HG02981 (cell line): ENCODE results near the gene OGT.
"Not testable (repeated sequence)": the region's sequence is repeated elsewhere in the genome, so short reads cannot be mapped to it uniquely, and the experiment has no call there.

ENCODE experiments used
- ATAC-seq: cut with Tn5 transposase; IDR thresholded peaks from one replicate; pipeline ENCODE4 v1.9.1; 2021; ENCODE audit warnings: mild to moderate bottlenecking, moderate library complexity; ENCODE audit not compliant: unreplicated experiment

Gene OGT

DNA sequence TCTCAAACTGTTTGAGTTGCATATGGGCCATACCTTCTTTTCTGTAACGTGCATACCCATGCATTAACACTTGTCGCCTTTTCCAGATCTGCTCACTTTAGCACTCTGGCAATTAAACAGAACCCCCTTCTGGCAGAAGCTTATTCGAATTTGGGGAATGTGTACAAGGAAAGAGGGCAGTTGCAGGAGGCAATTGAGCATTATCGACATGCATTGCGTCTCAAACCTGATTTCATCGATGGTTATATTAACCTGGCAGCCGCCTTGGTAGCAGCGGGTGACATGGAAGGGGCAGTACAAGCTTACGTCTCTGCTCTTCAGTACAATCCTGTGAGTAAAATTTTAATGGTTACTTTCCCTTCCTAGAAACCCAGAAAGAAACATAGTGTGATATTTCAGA is 4.8 kb downstream of the OGT start:
- ATAC-seq: no peak

DNA sequence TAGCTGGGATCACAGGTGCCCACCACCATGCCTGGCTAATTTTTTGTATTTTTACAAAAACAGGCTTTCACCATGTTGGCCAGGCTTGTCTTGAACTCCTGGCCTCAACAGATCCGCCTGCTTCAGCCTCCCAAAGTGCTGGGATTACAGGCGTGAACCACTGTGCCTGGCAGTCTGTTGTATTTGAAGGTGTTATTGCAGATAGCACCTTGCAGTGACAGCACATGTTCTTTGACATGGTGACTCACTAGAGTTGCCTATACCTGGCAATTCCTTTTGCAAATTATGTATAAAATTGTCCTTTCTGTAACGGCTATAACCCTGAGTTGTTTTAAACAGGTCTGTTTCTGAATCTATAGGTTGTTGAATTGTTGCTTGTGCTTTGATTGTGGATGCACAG is 7.9 kb downstream of the OGT start:
- ATAC-seq: no peak

DNA sequence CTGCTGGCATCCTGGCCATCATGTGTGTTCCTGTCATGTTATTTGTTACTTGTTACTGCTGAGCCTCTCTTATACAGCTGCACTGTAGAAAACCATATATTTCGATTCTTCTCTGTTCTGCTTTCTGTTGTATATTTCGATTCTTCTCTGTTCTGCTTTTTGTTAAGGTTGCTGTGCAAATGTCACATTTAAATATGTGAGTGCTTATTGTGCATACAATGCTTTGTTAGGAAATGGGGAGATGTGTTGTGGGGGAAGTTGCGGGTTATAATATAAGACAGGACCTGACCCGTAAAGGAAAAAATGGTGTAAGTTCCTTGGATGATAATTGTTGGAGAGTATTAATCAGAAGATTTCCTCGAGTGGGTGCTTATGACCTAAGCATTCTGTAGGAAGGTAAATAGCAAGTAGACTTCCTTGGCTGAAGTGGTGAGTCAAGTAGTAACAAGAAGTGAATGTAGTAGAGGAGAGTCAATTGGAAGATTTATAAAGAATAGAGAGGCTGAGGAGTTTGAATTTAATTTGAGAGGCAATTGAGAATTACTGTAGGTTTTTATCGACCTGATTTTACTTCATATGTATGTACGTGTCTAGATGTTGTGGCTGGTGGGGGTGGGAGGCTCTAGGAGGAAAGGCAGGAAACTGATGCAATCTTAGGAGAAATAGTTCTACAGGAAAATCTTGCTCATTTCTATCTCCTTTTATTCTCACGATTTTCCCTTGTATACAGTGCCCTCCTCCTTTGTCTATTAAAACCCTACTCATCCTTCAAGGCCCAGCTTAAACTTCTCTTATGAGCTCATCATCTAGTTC is 8.5 kb downstream of the OGT start:
- no peak for ATAC-seq

DNA sequence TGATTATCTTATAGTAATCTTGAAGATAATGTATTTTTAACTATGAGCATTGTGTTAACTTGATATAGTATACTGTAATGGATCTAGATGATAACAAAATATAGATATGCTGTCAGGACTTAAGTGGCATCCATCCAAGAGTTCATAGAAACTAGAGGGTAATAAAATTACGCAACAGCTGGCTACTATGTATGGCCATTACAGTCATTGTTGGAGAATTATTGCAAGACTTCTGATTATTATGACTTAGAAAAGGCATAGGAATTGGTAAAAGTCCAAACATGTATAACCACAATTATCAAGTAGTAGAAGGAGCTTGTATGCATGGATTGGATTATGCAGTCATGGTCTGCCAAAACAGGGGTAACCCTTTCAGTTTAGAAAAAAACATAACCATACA is 9.5 kb downstream of the OGT start:
- ATAC-seq: no peak

DNA sequence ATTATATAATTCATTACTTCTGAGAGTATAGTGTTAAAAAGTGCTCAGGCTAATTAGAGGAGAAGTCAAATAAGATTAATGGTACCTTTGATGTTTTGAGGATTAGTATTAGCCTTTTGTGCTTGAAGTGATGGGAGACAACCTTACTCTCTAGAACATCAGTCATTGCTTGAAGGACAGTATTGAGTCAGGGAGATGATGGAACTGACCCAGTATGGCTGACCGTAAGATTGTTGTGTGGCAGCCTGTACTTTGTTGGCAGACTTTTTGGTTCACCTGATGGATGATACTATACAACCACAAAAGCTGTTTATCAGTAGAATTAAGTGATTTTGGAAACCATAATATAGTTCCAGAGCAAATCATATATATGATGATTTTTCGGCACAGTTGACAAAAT is 9.9 kb downstream of the OGT start:
- ATAC-seq: no peak

DNA sequence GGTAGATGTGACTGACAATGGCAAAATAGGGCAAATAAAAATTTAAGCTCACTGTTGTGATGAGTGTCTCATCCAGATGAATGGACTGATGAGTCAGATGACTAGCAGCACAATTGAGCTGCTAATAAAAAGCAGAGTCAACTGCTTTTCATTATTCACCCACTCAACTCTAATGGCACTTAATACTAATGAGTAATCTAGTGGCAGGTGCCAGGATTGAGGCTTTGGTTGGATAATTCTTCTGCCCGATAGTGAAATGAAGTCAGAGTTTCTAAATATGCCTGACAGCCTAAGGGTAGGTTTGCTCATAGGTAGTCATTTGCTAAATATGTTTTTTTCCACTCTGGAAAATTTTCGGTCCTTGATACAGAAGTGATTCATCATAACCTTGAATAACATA is 10.4 kb downstream of the OGT start:
- ATAC-seq: no peak

DNA sequence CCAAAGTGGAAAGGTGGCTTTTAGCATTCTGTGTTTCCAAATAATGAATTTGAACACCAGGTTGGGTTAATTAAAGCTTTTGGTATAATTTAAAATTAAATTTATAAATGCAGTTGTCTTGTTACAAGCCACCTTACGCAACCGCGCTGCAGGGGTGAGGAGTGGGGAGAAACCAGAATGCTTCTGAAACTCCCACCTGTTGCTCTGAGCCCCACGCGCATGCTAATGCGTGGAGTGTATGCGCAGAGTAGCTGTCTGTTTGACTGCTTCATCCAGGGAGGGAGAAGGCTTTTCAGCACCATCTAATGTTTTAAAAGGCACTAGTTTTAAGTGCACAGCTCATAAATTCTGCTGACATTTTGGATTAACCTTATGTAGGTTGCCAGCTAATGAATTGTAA is 12.5 kb downstream of the OGT start:
- ATAC-seq: no peak

DNA sequence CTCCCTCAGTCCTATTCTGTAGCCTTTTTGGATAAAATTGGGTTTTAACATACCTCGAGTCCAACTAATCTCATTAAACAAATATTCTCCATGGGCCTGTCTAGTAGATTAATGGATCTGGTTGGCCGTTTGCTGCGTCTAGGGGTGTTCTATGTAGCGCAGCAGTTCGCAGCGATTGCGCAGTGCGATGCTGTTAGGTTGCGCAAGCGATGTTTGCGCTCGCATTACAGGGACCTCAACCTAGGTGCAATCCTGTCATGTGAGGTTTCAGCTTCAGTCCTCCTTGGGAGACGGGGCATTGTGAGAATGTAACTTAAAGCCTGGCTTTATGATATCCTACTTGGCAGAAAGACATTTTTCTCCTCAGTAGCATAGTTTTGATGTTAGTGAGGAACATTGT is 14.0 kb downstream of the OGT start:
- no peak for ATAC-seq

DNA sequence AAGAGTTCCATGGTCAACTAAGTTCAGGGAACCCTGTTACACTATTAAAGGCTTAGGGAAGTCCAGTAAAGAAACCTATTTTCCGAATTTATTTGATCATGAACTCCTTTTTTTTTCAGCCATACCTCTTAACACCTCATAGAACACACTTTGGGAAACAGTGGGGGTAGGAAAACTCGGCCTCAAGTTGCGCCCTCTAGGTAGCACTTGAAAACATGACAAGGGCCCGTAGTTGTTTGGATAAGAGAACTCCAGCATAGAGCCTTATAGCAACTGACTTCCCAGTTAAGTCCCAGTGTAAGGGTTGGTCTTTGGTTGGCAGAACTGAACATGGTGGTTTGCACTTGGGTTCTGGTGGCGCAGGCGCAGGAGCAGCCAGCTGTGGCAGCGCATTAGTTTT is 14.4 kb downstream of the OGT start:
- no peak for ATAC-seq

DNA sequence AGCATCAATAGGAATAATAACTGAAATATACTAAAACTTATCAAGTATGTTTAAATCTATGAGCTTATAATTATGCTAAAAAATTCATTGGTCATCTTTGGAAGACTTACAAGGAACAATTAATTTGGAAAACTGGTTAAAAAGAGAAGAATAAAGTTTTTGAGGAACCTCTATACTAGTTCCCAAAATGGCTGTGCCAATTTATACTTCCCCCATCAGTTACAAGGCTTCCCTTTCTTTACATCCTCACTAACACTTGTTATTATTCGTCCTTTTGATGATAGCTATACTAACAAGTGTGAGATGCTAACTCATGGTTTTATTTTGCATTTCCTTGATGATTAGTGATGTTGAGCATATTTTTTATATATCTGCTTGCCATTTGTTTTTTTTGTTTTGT is 17.1 kb downstream of the OGT start:
- ATAC-seq: no peak

DNA sequence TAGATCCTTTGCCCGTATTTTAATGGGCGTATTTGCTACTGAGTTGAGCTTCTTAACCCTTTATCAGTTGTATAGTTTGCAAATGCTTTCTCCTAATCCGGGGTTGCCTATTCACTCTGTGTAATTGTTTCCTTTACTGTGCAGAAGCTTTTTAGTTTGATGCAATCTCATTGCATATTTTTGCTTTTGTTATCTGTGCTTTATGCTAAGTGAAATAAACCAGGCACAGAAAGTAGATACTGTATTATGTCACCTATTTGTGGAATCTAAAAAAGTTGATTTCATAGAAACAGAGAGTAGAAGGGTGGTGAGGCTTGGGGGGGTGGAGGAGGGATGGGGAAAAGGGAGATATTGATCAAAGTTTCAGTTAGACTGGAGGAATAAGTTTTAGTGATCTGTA is 17.7 kb downstream of the OGT start:
- no peak for ATAC-seq

DNA sequence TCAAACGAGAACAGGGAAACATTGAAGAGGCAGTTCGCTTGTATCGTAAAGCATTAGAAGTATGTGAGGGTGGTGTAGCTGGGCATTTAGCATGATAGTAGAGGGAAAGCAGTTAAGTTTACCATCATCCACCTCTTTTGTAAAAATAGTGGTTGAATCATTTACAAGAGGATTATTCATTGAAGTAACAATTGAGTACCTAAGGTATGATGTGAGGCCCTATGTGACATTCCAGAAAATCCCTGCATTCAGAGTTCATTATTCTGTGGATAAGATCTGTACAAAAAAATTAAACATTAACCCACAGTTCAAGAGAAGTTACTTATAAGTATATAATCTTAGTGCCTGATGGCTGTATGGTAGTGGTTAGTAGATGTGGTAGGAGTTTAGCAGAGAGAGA is 23.1 kb downstream of the OGT start:
- no peak for ATAC-seq

DNA sequence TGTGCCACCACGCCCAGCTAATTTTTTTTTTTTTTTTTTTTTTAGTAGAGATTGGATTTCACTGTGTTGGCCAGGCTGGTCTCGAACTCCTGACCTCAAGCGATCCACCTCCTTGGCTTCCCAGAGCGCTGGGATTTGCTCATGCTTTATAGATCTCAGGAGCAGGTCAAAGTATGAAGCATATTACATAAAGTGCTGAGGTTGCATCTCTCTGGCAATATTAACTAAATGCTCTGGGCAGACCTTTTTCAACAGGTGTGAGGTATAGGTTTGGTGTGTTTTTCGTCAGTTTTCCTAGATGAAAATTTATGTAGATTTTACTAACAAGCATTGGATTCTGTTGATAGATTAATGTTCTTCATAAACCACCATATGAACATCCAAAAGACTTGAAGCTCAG is 26.0 kb downstream of the OGT start:
- no peak for ATAC-seq

DNA sequence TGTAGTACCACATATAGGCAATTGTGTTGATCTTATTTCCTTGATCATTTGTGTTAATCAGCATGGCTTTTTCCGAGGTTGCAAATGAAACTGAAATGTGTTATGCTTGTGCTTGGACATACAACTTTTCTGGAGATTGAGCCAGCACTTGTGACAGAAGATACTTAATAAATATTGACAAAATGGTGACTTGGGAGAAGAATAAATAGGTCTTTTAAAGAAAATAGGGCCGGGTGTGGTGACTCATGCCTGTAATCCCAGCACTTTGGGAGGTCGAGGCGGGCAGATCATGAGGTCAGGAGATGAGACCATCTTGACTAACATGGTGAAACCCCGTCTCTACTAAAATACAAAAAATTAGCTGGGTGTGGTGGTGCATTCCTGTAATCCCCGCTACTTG is 26.9 kb downstream of the OGT start:
- ATAC-seq: not testable (repeated sequence)

DNA sequence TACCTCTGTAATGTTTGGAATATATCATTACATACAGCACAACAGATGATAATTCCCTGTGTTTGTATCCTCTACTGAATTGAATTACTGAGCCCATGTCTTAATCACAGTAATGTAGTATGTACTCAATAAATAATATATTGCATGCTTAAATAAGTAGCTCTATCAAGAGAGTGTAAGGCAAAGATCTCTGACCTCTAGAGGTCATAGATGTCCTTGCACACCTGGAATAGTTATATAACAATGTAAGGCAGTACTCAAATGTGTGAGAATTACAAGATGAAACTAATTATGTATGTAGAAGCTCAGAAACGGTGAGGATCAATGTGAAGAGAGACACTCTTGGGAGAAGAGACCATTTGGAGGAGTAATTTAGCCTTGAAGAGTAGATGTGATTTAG is 31.0 kb downstream of the OGT start:
- no peak for ATAC-seq

DNA sequence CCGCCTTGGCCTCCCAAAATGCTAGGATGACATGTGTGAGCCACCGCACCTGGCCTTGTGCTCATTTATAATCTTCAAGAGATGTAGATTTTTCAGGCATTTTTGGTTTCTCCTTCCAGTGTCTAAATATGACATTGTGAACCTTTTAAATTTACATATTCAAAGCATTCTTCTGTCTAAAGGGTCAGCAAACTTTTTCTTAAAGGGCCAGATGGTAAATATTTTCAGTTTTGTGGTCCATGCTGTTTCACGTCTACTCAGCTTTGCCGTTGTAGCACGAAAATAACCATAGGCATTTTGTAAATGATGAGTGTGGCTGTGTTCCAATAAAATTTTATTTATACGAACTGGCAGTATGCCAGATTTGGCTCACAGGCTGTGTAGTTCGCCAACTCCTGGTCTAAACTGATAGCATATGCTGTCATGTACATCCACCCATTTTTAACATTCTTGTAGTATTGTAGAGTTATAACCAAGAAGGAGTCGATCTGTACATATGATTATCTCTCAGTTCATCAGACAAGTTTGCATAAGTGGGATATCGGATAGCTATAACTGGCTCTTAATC is 32.7 kb downstream of the OGT start:
- ATAC-seq: no peak

DNA sequence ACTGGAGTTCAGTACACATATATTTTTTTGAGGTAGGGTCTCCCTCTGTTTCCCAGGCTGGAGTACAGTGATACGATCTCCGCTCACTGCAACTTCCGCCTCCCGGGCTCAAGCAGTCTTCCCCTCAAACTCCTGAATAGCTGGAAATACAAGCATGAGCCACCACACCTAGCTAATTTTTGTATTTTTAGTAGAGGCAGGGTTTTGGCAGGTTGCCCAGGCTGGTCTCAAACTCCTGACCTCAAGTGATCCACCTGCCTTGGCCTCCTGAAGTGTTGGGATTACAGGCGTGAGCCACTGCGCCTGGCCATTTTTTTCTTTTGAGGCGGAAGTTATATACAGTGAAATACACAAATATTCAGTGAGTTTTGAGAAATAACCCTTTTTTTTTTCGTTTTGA is 38.5 kb downstream of the OGT start:
- not testable (repeated sequence) for ATAC-seq

DNA sequence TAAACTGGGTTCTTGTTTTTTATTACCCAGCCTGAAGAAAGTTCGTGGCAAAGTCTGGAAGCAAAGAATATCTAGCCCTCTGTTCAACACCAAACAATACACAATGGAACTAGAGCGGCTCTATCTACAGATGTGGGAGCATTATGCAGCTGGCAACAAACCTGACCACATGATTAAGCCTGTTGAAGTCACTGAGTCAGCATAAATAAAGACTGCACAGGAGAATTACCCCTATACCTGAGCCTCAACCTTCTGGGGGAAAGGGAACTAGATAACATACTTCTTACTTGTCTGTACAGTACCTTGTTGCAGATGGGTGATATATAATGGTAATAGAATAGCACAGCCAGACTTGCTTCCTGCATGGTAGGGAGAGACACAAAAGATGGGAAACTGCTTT is 40.7 kb downstream of the OGT start:
- ATAC-seq: no peak

DNA sequence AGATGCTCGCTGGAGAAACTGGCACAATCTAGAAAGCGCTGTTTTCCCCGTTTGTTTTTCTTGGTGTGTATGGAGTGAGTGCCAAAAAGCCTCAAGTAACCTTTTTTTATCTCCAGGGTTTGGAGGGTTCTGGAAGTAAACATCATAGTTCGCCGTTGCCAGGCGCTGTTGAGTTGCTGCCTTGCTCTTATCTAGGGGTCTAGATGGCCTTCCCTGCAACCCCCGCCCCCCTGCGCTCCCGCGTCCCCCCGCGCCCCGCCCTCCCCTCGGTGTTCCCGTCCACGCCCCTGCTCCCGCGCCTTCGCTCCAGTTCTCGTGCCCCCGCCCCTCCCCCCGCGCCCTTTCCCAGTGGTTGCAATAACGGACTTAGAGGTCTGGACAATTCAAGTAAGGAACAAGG is 44.8 kb downstream of the OGT start:
- no peak for ATAC-seq

DNA sequence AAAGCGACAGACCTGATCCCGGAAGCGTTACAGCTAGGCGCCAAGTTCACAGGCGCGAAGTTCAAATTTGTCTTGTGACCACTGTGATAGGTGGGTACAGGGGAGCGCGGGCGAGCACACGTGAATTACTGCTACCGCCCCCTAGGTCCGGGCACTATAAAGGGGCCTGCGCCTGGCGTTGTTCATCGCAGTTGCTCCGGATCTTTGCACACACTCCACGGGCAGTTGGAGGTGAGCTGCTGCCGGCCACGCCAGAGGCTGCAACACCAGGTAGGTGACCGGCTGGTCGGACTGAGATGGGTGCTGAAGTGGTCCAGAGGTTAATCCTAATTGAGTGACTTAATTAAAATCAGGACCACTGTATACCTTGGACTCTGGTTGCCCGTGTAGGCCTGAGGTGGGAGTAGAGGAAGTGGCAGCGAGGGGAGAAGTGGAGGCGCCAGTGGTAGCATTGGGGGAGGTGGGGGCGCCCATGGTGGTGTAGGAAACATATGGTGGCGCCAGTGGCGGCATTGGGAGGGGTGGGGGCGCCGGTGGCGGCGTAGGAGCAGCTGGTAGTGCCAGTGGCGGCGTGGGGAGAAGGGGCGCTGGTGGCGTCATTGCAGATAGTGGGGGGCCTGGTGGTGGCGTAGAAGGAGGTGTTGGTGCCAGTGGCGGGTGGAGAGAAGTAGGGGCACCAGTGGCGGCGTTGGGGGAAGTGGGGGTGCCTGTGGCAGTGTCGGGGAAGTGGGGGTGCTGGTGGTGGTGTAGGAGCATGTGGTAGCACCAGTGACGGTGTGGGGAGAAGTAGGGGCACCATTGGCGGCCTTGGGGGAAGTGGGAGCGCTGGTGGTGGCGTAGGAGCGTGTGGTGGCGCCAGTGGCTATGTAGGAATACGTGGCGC is 45.6 kb downstream of the OGT start, which contains the start of gene GCNA:
Gene GCNA, plus strand, starts transcription at position 185 of the 883 bp plus-strand sequence. CDS start 2,385 bp downstream, outside the sequence.
- no peak for ATAC-seq

DNA sequence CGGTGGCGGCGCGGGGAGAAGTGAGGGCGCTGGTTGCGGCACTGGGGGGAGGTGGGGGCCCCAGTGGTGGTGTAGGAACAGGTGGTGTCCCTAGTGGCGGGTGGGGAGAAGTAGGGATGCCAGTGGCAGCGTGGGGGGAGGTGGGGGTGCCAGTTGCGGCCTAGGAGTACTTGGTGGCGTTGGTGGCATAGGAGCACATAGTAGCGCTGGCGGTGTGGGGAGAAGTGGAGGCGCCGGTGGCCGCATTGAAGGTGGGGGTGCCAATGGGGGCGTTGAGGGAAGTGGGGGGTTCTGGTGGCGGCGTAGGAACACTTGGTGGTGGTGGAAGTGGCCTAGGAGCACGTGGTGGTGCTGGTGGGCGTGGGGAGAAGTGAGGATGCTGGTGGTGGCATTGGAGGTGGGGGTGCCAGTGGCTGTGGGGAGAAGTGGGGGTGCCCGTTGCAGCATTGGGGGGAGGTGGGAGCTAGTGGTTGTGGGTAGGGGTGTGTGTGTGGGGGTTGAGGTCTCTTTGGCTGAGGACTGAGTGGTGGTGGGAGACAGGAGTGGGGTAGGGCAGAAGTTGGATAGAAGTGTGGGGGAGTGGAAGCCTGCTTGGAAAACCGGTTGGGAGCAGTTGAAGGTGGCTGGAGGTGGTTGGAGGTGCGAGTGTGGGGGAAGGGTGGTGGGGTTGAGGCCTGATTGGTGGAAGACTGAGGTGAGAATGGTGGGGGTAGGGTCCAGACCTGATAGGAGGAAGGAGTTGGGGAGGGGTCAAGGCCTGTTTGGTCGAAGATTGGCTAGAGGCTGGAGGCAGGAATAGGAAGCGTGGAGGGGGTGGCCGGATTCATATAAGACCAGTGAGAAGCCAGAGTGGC is 46.5 kb downstream of the OGT start:
- ATAC-seq: no peak
